NCI-H1105 treated with DMSO at 0.1 percent for 48 hours (cell line): ENCODE measurements around the gene CCDC121.

Experiments used
- DNase-seq: peaks from one replicate; lab custom pipeline; 2025; lab: John Stamatoyannopoulos, UW

Gene CCDC121

GRCh38 chr2:27582129-27582694 is 46.6 kb downstream of the CCDC121 start:
- no peak for DNase-seq

DNA sequence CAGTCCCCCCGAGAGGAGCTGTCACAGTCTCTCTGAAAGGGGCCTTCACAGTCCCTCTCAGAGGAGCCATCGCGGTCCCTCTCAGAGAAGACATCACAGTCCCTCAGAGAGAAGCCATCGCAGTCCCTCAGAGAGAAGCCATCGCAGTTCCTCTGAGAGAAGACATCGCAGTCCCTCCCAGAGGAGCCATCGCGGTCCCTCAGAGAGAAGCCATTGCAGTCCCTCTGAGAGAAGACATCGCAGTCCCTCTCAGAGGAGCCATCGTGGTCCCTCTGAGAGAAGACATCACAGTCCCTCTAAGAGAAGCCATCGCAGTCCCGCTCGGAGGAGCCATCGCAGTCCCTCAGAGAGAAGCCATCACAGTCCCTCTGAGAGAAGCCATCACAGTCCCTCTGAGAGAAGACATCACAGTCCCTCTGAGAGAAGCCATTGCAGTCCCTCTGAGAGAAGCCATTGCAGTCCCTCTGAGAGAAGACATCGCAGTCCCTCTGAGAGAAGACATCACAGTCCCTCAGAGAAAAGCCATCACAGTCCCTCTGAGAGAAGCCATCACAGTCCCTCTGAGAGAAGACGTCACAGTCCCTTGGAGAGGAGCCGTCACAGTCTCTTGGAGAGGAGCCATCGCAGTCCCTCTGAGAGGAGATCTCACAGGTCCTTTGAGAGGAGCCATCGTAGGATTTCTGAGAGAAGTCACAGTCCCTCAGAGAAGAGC is 47.2 kb downstream of the CCDC121 start:
- DNase-seq = no peak
